HFF-Myc (cell line): ENCODE data around the gene TTLL13.
"Not testable (repeated sequence)": the region's sequence is repeated elsewhere in the genome, so short reads cannot be mapped to it uniquely, and the experiment has no call there.

ENCODE experiments used
- DNase-seq: peaks from one replicate; pipeline ENCODE4 v3.0.0-alpha.2; 2011; ENCODE audit warnings: low read depth; ENCODE audit errors: extremely low read depth
- H3K4me3 ChIP-seq: replicated peaks from 2 replicates; pipeline ENCODE4 v1.5.1; 2011; ENCODE audit warnings: low read depth, mild to moderate bottlenecking, control low read depth, low read length
- TF ChIP-seq, protein P1 (sequence below): IDR thresholded peaks from 2 replicates; pipeline ENCODE4 v1.5.1; 2012; ENCODE audit warnings: mild to moderate bottlenecking, low read depth, low read length, control low read depth; ENCODE audit errors: missing control alignments

TTLL13 gene

DNA sequence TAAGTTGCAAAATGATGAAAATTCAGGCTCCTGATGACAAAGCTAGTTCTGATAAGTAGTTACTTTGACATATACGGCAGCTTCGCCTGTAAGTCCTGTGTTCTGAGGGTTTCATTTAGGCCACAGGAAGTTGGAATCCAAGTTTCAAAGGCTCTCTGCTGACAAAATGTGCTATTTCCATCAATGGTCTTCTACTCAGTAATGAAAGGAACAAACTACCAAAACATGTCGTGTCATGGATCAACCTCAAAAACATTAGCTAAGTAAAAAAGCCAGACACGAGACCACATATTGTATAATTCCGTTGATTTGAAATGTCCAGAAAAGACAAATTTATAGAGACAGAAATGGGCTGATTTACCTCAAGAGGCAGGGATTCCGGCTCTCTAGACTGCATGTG, 38.6 kb downstream of the TTLL13 start:
- no peak for DNase-seq
- no peak overlapping the region for H3K4me3 ChIP-seq
- TF ChIP-seq, protein P1, sequence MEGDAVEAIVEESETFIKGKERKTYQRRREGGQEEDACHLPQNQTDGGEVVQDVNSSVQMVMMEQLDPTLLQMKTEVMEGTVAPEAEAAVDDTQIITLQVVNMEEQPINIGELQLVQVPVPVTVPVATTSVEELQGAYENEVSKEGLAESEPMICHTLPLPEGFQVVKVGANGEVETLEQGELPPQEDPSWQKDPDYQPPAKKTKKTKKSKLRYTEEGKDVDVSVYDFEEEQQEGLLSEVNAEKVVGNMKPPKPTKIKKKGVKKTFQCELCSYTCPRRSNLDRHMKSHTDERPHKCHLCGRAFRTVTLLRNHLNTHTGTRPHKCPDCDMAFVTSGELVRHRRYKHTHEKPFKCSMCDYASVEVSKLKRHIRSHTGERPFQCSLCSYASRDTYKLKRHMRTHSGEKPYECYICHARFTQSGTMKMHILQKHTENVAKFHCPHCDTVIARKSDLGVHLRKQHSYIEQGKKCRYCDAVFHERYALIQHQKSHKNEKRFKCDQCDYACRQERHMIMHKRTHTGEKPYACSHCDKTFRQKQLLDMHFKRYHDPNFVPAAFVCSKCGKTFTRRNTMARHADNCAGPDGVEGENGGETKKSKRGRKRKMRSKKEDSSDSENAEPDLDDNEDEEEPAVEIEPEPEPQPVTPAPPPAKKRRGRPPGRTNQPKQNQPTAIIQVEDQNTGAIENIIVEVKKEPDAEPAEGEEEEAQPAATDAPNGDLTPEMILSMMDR: no peak

DNA sequence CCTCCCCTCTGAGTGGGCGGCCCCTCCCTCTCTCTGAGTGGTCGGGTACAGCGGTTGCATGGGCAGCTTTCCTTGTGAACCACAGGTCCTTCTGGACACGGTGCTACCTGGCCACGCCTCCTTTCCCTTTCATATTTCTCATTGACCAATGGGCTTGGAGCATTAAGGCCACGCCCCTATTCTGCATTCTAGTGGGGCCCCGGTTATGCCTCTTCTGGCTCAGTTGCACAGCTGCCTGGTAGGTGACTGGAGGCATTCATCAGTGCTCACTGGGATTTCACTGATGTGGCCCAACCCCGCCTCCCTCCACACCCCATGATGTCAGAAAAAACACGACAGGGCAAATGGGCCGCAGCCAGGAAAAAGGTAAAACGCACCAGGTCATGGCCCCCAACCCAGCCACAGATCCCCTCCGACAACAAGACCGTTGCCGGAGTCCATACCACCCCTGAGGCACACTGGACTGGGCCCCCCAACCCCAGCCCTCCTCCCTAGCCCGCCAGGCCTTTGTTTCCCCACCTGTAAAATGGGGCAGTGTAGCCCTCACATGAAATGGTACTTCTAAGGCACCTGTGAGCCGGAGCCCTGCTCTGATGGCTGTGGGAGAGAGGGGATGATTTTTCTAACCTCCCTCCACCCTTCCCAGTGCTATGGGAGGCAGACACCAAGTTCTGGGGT, 42.5 kb downstream of the TTLL13 start:
- DNase-seq: no peak
- TF ChIP-seq, protein P1: no peak
- H3K4me3 ChIP-seq: no peak overlapping the region

DNA sequence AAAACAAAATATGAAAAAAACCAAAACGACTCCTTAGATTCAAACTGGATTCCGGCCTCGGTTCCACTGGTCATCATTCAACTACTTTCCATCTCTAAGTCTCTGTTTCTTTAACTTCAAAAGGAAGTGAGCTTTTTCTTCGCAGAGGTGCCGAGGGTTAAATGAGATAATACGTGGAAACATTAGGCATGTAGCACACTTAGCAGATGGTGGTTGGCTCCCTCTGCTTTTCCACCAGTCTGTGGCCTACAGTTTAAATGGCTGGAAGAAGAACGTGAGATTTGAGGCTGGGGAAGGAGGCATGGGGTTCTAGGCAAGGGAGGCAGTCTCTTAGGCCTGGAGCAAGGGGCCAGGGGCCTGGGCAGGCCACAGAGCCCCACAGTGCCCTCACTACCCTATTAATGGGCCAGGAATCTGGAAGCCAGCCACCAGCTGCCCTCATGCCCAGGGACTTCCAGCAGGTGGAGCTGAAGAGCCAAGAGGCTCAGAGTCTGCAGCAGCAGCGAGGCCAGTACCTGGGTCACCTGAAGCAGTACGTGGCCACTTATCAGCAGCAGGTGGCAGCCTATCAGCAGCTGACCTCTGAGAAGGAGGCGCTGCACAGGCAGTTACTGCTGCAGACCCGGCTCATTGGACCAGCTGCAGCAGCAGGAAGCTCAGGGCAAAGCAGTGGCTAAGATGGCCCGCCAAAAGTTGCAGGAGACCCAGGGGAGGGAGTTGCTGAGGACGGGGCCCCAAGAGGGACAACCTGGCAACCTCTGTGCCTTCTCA, 43.9 kb downstream of the TTLL13 start:
- not testable (repeated sequence) for H3K4me3 ChIP-seq, DNase-seq
- TF ChIP-seq, protein P1: peak; percentile 84

DNA sequence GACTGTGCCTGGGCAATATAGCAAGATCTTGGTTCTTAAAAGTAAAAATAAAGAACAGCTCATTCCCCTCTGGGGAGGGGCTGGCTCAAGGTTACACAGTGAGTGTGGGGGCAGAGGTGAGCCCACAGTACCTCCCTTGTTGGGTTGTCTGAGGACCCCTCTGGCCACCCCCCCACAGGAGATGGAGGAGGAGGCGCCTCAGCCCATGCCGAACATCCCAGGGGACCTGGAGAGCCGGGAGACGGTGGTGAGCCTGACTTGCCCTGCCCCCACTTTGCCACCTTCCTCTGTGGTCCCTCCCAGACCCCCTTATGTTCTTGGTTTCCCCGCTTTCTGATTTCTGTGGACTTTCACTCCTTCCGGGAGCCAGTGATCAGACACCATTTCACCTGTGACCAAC, 44.8 kb downstream of the TTLL13 start:
- TF ChIP-seq, protein P1: no peak
- no peak overlapping the region for H3K4me3 ChIP-seq
- no peak for DNase-seq

DNA sequence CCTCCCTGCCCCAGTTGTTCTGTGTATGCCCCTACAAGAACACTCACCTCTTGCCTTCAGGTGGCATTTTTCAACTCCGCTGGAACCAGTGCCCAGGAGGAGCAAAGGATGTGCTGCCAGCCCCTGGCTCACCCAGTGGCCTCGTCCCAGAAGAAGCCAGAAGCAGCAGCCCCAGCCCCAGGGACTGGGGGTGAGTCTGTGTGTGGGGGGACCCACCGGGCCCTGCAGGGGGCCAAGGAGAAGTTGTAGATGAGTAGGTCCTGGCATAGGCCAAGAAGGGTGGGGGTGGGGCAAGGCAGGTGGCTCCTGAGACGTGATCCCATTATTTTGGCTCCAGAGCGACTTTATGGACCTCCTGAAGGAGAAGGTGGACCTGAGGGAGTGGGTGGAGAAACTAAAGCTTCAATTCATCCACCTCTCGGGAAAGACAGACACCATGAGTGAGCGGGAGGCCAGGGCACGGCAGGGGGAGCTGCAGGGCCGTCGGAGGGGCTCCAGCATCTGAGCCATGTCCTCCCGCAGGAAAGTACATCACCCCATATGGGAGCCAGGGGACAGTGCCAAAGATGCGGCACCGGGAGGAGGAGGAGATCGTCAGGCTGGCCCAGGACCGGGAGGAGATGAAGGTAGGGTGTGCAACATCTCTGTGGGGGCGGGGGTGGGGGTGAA, 45.4 kb downstream of the TTLL13 start:
- TF ChIP-seq, protein P1: no peak
- no peak for DNase-seq
- no peak overlapping the region for H3K4me3 ChIP-seq

DNA sequence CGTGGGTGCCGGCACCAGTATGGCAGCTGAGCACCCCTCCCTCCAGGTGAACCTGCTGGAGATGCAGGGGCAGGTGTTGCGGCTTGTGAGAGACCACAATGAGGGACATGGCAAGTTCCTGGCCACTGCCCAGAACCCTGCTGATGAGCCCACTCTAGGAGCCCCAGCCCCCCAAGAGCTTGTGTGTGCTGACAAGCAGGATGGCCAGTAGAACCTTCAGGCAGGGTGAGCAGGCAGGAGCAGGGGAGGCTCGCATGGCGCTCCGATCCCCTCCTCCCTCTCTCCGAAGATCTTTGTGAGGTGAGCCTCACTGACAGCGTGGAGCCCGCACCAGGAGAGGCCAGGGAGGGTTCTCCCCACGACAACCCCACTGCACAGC, 45.9 kb downstream of the TTLL13 start:
- DNase-seq: no peak
- TF ChIP-seq, protein P1: no peak
- no peak overlapping the region for H3K4me3 ChIP-seq

DNA sequence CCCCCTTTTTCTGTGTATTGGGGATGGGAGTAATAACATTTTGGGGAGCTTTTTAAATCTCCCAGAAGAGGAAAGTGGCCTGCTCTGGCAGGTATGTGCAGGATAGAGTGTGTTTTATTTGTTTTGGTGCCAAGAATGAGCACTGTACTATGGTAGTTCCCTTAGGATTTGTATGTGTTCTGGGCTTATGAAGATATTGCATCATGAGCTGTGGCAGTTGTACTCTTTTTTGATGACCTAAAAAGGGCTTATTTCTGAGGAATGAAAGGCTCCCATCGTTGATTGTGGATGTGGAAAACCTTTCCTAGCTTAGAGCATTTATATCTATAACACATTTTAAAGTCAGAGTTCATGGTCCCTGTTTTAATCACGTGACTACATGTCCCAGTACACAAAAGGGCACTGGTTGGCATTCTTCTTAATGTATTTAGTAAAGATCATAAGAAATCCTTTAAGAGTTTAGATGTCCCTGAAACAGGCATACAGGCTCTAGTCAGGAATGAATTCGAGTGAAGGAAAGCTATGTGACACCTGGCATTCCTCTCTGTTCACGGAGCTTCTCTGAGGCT, 47.0 kb downstream of the TTLL13 start:
- H3K4me3 ChIP-seq, DNase-seq: not testable (repeated sequence)
